Measurements from ENCODE around the gene KCNN3.

The KCNN3 gene

GRCh38 chr1:154793685-154794084, 76.4 kb downstream of the KCNN3 start:
- no peaks in the 10 kb centered on the region for H3K36me3 ChIP-seq
- no peaks in the 10 kb centered on the region for H3K9me3 ChIP-seq
- H3K4me1 ChIP-seq (ENCODE audit: control insufficient read depth in 1 of 2, insufficient read depth in 1 of 2, low read depth in 1 of 2, low read length in 1 of 2), result no peaks in the 10 kb centered on the region
- no peak overlapping the region for H3K4me3 ChIP-seq (ENCODE audit: low read depth in 1 of 2, low read length in 1 of 2)
- TF ChIP-seq, protein P1, sequence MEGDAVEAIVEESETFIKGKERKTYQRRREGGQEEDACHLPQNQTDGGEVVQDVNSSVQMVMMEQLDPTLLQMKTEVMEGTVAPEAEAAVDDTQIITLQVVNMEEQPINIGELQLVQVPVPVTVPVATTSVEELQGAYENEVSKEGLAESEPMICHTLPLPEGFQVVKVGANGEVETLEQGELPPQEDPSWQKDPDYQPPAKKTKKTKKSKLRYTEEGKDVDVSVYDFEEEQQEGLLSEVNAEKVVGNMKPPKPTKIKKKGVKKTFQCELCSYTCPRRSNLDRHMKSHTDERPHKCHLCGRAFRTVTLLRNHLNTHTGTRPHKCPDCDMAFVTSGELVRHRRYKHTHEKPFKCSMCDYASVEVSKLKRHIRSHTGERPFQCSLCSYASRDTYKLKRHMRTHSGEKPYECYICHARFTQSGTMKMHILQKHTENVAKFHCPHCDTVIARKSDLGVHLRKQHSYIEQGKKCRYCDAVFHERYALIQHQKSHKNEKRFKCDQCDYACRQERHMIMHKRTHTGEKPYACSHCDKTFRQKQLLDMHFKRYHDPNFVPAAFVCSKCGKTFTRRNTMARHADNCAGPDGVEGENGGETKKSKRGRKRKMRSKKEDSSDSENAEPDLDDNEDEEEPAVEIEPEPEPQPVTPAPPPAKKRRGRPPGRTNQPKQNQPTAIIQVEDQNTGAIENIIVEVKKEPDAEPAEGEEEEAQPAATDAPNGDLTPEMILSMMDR (IDR thresholded peaks at IDR 0.05), result no peak
- H3K27me3 ChIP-seq, result peaks cover 68% of the 10 kb centered on the region
- no peak overlapping the region for H3K27ac ChIP-seq

- Histone ChIP-seq H3K36me3 (no peaks in the 10 kb centered on the region), H3K4me3 (ENCODE audit: low read depth in 1 of 2, low read length in 1 of 2) (no peak overlapping the region), H3K27me3 (peaks cover 68% of the 10 kb centered on the region), H3K9me3 (no peaks in the 10 kb centered on the region), H3K27ac (no peak overlapping the region), H3K4me1 (ENCODE audit: control insufficient read depth in 1 of 2, insufficient read depth in 1 of 2, low read depth in 1 of 2, low read length in 1 of 2) (no peaks in the 10 kb centered on the region)
- TF ChIP-seq, protein P1 (IDR thresholded peaks at IDR 0.05), result no peak
Measured at GRCh38 chr1:154792899-154793298, 77.2 kb downstream of the KCNN3 start.

- no peaks in the 10 kb centered on the region for H3K9me3 ChIP-seq
- peaks cover 66% of the 10 kb centered on the region for H3K27me3 ChIP-seq
- TF ChIP-seq, protein P1 (IDR thresholded peaks at IDR 0.05), result no peak
- H3K27ac ChIP-seq, result no peak overlapping the region
- H3K36me3 ChIP-seq, result no peaks in the 10 kb centered on the region
- no peak overlapping the region for H3K4me3 ChIP-seq (ENCODE audit: low read depth in 1 of 2, low read length in 1 of 2)
- H3K4me1 ChIP-seq (ENCODE audit: control insufficient read depth in 1 of 2, insufficient read depth in 1 of 2, low read depth in 1 of 2, low read length in 1 of 2), result no peaks in the 10 kb centered on the region
Measured at GRCh38 chr1:154791292-154792166, 78.6 kb downstream of the KCNN3 start.

GRCh38 chr1:154788886-154789285, 81.2 kb downstream of the KCNN3 start:
- Histone ChIP-seq H3K9me3 (no peaks in the 10 kb centered on the region), H3K4me3 (ENCODE audit: low read depth in 1 of 2, low read length in 1 of 2) (no peak overlapping the region), H3K27ac (no peak overlapping the region), H3K27me3 (peaks cover 46% of the 10 kb centered on the region), H3K4me1 (ENCODE audit: control insufficient read depth in 1 of 2, insufficient read depth in 1 of 2, low read depth in 1 of 2, low read length in 1 of 2) (peaks cover 15% of the 10 kb centered on the region in 2 experiments), H3K36me3 (no peaks in the 10 kb centered on the region)
- TF ChIP-seq, protein P1 (IDR thresholded peaks at IDR 0.05), result no peak

DNA sequence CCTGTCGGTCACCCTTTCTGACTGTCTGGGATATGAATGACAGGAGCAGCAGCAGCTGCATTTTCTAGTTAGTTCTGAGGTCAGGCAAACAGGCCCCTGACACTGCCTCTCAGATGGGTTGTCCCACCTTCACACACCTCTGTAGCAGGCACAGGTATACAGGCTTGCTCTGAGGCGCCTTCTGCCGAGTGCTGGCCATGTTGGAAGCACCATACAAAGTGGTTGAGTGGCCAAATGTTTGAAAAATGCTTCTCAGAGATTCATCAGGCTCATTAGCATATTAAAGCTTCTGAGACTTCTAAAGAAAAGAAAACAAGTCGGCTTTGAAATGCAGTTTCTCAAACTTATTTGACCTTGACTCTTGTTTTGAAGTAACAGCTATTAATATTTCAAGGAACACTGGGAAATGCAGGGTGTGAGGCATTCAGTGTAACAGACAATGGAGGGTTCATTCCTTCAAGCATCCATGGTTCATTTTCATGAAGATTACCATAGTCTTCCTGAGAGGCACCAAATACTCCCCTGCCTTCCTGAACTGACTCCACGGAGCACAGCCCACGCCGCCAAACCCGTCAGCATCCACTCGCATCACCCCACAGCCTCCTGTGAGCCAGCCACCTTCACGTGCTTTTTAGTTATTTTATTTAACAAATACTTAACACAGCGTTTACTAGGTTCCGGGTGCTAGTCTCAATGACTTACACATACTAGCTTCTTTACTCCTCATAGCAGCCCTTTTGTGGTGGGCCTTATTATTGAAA, 81.8 kb downstream of the KCNN3 start:
- peaks cover 17 to 20% of the 10 kb centered on the region in 2 experiments for H3K4me1 ChIP-seq (ENCODE audit: control insufficient read depth in 1 of 2, insufficient read depth in 1 of 2, low read depth in 1 of 2, low read length in 1 of 2)
- TF ChIP-seq, protein P1 (IDR thresholded peaks at IDR 0.05), result no peak
- no peak overlapping the region for H3K4me3 ChIP-seq (ENCODE audit: low read depth in 1 of 2, low read length in 1 of 2)
- peaks cover 40% of the 10 kb centered on the region for H3K27me3 ChIP-seq
- H3K9me3 ChIP-seq, result no peaks in the 10 kb centered on the region
- H3K27ac ChIP-seq, result no peak overlapping the region
- no peaks in the 10 kb centered on the region for H3K36me3 ChIP-seq
